ENCODE data around the gene CLHC1. TPM values are rescaled to one million over a fixed set of nuclear protein-coding genes. Genes with fewer than 3 reads are reported as not detected.

The CLHC1 gene
- total and polyA plus RNA-seq, 10 of the 15 experiments (the other 5 are each of a cell fraction or from before 2014, with no cell fraction given) = 2.6 to 6.8 (median 4.7) TPM

DNA sequence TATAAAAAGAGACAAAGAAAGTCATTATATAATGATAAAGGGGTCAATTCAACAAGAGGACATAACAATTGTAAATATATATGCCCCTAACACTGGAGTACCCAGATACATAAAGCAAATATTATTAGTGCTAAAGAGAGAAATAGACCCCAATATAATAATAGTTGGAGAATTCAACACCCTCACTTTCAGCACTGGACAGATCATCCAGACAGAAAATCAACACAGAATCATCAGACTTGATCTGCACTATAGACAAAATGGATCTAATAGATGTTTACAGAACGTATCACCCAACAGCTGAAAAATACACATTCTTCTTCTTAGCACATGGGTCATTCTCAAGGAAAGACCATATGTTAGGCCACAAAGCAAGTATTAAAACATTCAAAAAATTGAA lies 31.7 kb downstream of the CLHC1 start:
- WGBS (ENCODE audit: insufficient coverage, insufficient replicate concordance, low lambda C conversion rate, missing lambda C conversion rate) = 100% methylated on average over 1 of the region's 1 CpG
- in situ Hi-C loops (cut with MboI) (no loop called here), intact Hi-C loops (cut with micrococcal nuclease; ENCODE audit: unreplicated experiment) (no loop called here)
- H3K4me3 ChIP-seq = no peak overlapping the region
- DNase-seq (ENCODE audit: low read depth, low spot score) = no peak
- no peaks in the 10 kb centered on the region for H3K9me3 ChIP-seq (replicated peaks; ENCODE audit: control insufficient read depth, insufficient read depth, low read length)
- H3K9ac ChIP-seq (ENCODE audit: control insufficient read depth, insufficient read depth, low read length) = no peak overlapping the region
- no TSS peak for BruUV-seq (replicated peaks)
- no peaks in the 10 kb centered on the region for H4K20me1 ChIP-seq (ENCODE audit: control insufficient read depth, insufficient read depth)
- no peaks in the 10 kb centered on the region; a peak in 1 of 4 replicates for H3K36me3 ChIP-seq (ENCODE audit: control insufficient read depth in 2 of 2, insufficient read depth in 2 of 2, low read length in 1 of 2)
- no peaks in the 10 kb centered on the region for H3K27me3 ChIP-seq (replicated peaks in 1 of 2; ENCODE audit: control insufficient read depth in 2 of 2, insufficient read depth in 2 of 2, low read length in 1 of 2)
- ATAC-seq = no peak
- ChIA-PET SMC1A (ENCODE audit: uncharacterized antibody, unreplicated experiment) (interaction anchor here (0.6 kb wide), 1 partner anchor 23 kb away, joined by 3 read pairs; no protein-coding TSS in a partner anchor), RAD21 (ENCODE audit: unreplicated experiment) (no interaction called here), CTCF (interaction anchor here (0.7 kb wide), 1 partner anchor 11 kb away, joined by 3 read pairs; no protein-coding TSS in a partner anchor), POLR2A (no interaction called here)
- FAIRE-seq = no peak
- H3K27ac ChIP-seq (ENCODE audit: control insufficient read depth, insufficient read depth) = no peak overlapping the region
- H3K4me2 ChIP-seq (ENCODE audit: control insufficient read depth, insufficient read depth) = no peak overlapping the region
- no peaks in the 10 kb centered on the region for H3K4me1 ChIP-seq (ENCODE audit: control insufficient read depth, insufficient read depth, low read length)
- TF ChIP-seq, protein P1, sequence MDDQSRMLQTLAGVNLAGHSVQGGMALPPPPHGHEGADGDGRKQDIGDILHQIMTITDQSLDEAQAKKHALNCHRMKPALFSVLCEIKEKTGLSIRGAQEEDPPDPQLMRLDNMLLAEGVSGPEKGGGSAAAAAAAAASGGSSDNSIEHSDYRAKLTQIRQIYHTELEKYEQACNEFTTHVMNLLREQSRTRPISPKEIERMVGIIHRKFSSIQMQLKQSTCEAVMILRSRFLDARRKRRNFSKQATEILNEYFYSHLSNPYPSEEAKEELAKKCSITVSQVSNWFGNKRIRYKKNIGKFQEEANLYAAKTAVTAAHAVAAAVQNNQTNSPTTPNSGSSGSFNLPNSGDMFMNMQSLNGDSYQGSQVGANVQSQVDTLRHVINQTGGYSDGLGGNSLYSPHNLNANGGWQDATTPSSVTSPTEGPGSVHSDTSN (IDR thresholded peaks at IDR 0.05; ENCODE audit: insufficient replicate concordance, low read depth, low read length) = no peak
- TF ChIP-seq, protein P2, sequence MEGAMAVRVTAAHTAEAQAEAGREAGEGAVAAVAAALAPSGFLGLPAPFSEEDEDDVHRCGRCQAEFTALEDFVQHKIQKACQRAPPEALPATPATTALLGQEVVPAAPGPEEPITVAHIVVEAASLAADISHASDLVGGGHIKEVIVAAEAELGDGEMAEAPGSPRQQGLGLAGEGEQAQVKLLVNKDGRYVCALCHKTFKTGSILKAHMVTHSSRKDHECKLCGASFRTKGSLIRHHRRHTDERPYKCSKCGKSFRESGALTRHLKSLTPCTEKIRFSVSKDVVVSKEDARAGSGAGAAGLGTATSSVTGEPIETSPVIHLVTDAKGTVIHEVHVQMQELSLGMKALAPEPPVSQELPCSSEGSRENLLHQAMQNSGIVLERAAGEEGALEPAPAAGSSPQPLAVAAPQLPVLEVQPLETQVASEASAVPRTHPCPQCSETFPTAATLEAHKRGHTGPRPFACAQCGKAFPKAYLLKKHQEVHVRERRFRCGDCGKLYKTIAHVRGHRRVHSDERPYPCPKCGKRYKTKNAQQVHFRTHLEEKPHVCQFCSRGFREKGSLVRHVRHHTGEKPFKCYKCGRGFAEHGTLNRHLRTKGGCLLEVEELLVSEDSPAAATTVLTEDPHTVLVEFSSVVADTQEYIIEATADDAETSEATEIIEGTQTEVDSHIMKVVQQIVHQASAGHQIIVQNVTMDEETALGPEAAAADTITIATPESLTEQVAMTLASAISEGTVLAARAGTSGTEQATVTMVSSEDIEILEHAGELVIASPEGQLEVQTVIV (IDR thresholded peaks at IDR 0.05; ENCODE audit: borderline replicate concordance, partially characterized antibody) = no peak
- TF ChIP-seq CBX3 (IDR thresholded peaks at IDR 0.05; ENCODE audit: borderline replicate concordance, low read depth) = no peak
- no peak for TF ChIP-seq JUND (IDR thresholded peaks at IDR 0.05; ENCODE audit: low read depth, low read length)
- no peak for TF ChIP-seq NFIC (IDR thresholded peaks at IDR 0.05; ENCODE audit: low read depth, low read length)
- no peak for TF ChIP-seq PAX5 (IDR thresholded peaks at IDR 0.05; ENCODE audit: borderline replicate concordance, low read depth, low read length)
- no peak for TF ChIP-seq RB1 (IDR thresholded peaks at IDR 0.05; ENCODE audit: borderline replicate concordance)
- no peak for TF ChIP-seq CBFB (IDR thresholded peaks at IDR 0.05; ENCODE audit: low read depth)
- TF ChIP-seq NFYA (IDR thresholded peaks at IDR 0.05; ENCODE audit: borderline replicate concordance, low read depth, low read length) = no peak
- TF ChIP-seq, protein P3, sequence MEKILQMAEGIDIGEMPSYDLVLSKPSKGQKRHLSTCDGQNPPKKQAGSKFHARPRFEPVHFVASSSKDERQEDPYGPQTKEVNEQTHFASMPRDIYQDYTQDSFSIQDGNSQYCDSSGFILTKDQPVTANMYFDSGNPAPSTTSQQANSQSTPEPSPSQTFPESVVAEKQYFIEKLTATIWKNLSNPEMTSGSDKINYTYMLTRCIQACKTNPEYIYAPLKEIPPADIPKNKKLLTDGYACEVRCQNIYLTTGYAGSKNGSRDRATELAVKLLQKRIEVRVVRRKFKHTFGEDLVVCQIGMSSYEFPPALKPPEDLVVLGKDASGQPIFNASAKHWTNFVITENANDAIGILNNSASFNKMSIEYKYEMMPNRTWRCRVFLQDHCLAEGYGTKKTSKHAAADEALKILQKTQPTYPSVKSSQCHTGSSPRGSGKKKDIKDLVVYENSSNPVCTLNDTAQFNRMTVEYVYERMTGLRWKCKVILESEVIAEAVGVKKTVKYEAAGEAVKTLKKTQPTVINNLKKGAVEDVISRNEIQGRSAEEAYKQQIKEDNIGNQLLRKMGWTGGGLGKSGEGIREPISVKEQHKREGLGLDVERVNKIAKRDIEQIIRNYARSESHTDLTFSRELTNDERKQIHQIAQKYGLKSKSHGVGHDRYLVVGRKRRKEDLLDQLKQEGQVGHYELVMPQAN (conservative IDR thresholded peaks at IDR 0.05) = no peak
- TF ChIP-seq IKZF2 (IDR thresholded peaks at IDR 0.05) = no peak
- TF ChIP-seq CREB1 (IDR thresholded peaks at IDR 0.05; ENCODE audit: low read depth) = no peak
- no peak for TF ChIP-seq HDAC6 (IDR thresholded peaks at IDR 0.05; ENCODE audit: unreplicated experiment)
- no peaks in the 10 kb centered on the region for H3K79me2 ChIP-seq (ENCODE audit: control insufficient read depth, insufficient read depth, low read length)
- no peak overlapping the region for H2AFZ ChIP-seq (ENCODE audit: control insufficient read depth, low read depth, low read length)
